GM21526 (cell line): Measurements from ENCODE around the gene PROSER3.

ENCODE experiments used
- ATAC-seq: cut with Tn5 transposase; IDR thresholded peaks from one replicate; pipeline ENCODE4 v1.9.1; 2021; ENCODE audit warnings: moderate library complexity; ENCODE audit not compliant: unreplicated experiment, low FRiP score

The PROSER3 gene

GRCh38 chr19:35757749-35758608 lies at the start of gene PROSER3:
Gene PROSER3 (plus strand): TSS chr19:35758176. CDS start chr19:35758216, 40 bp downstream.
- ATAC-seq, result peak; percentile 83

GRCh38 chr19:35708391-35708790 lies 49.6 kb upstream of the PROSER3 start:
- no peak for ATAC-seq

GRCh38 chr19:35710784-35711723 lies 46.9 kb upstream of the PROSER3 start:
- ATAC-seq, result no peak

- ATAC-seq, result no peak
Observed at GRCh38 chr19:35712567-35713505, 45.1 kb upstream of the PROSER3 start.

- ATAC-seq, result no peak
Observed at GRCh38 chr19:35713506-35713850, 44.5 kb upstream of the PROSER3 start.

- ATAC-seq, result no peak
Observed at GRCh38 chr19:35713904-35714495, 44.0 kb upstream of the PROSER3 start.

GRCh38 chr19:35714601-35715354 lies 43.2 kb upstream of the PROSER3 start:
- no peak for ATAC-seq

GRCh38 chr19:35715355-35715809 lies 42.6 kb upstream of the PROSER3 start:
- no peak for ATAC-seq

GRCh38 chr19:35715981-35716800 lies 41.8 kb upstream of the PROSER3 start:
- ATAC-seq, result peak; percentile 10

- peak; percentile 39 for ATAC-seq
Observed at GRCh38 chr19:35716801-35717664, 40.9 kb upstream of the PROSER3 start.

- peak; percentile 33 for ATAC-seq
Observed at GRCh38 chr19:35717665-35718344, 40.2 kb upstream of the PROSER3 start, which contains the start of gene KMT2B. Gene KMT2B (plus strand): TSS chr19:35718003. CDS start chr19:35718019, 16 bp downstream.

GRCh38 chr19:35718345-35719041 lies 39.5 kb upstream of the PROSER3 start:
- ATAC-seq, result no peak

- no peak for ATAC-seq
Observed at GRCh38 chr19:35719402-35720162, 38.4 kb upstream of the PROSER3 start.

GRCh38 chr19:35720163-35720524 lies 37.8 kb upstream of the PROSER3 start:
- no peak for ATAC-seq

GRCh38 chr19:35720648-35721047 lies 37.3 kb upstream of the PROSER3 start:
- ATAC-seq, result no peak
